GM06990 (cell line): ENCODE results near the gene FCN1.

Source experiments
- DNase-seq: peaks from one replicate; pipeline ENCODE4 v3.0.0-alpha.2; 2011; ENCODE audit not compliant: insufficient read length; ENCODE audit errors: extremely low read depth
- H3K27me3 ChIP-seq: replicated peaks from 2 replicates; pipeline ENCODE4 v1.6.0; 2011; ENCODE audit warnings: low read length; ENCODE audit not compliant: control insufficient read depth, insufficient read depth
- H3K36me3 ChIP-seq: 2 replicates; pipeline ENCODE4 v1.5.1; 2011; ENCODE audit warnings: low read length; ENCODE audit not compliant: control insufficient read depth, insufficient read depth
- H3K4me3 ChIP-seq: replicated peaks from 2 replicates; pipeline ENCODE4 v1.5.1; 2011; ENCODE audit warnings: low read depth, mild to moderate bottlenecking, control low read depth, low read length
- TF ChIP-seq, protein P1 (sequence below): IDR thresholded peaks from 2 replicates; pipeline ENCODE4 v1.5.1; 2011; ENCODE audit warnings: low read length, control low read depth, mild to moderate bottlenecking, inconsistent platforms; ENCODE audit not compliant: insufficient read depth, poor library complexity, severe bottlenecking

The FCN1 gene

DNA sequence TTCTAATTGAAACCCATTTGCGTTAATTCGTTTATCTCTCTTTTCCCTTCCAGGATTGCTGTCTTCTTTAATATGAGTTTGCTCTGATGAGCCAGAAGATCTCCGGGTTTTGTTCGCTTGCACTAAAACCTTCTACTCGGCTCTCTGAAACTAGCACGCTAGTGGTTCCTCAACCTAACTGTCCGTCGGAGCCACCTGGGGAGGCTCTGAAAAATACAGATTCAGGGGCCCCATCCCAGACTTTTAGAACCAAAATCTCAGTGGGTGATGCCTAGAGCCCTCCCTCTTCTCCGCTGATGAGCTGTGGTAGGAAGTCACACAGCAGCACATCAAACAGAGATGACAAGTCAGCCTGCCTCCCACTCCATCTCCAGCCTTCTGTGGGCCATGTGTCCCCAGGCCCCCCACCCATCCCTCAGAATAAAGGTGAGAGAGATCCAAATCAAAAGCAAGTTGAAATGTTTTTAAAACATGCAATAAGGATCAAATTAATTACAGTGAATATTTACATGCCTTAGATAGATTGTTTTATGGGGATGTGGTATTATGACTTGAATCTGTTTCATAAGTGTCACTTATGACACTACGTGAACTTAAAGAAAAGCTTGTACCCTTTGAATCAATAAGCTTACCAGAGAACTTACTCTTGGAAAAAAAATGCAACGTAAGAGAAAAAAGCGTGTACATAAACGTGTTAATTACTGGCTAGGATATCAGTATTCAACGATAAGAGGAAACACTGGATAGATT, 20.7 kb downstream of the FCN1 start:
- H3K36me3 ChIP-seq, result no peaks in the 10 kb centered on the region
- DNase-seq, result no peak
- TF ChIP-seq, protein P1, sequence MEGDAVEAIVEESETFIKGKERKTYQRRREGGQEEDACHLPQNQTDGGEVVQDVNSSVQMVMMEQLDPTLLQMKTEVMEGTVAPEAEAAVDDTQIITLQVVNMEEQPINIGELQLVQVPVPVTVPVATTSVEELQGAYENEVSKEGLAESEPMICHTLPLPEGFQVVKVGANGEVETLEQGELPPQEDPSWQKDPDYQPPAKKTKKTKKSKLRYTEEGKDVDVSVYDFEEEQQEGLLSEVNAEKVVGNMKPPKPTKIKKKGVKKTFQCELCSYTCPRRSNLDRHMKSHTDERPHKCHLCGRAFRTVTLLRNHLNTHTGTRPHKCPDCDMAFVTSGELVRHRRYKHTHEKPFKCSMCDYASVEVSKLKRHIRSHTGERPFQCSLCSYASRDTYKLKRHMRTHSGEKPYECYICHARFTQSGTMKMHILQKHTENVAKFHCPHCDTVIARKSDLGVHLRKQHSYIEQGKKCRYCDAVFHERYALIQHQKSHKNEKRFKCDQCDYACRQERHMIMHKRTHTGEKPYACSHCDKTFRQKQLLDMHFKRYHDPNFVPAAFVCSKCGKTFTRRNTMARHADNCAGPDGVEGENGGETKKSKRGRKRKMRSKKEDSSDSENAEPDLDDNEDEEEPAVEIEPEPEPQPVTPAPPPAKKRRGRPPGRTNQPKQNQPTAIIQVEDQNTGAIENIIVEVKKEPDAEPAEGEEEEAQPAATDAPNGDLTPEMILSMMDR, result no peak
- no peaks in the 10 kb centered on the region for H3K27me3 ChIP-seq
- no peak overlapping the region for H3K4me3 ChIP-seq

GRCh38 chr9:134895908-134896833, 21.5 kb downstream of the FCN1 start:
- no peak for DNase-seq
- TF ChIP-seq, protein P1, result no peak
- Histone ChIP-seq H3K4me3 (no peak overlapping the region), H3K36me3 (no peaks in the 10 kb centered on the region), H3K27me3 (no peaks in the 10 kb centered on the region)

DNA sequence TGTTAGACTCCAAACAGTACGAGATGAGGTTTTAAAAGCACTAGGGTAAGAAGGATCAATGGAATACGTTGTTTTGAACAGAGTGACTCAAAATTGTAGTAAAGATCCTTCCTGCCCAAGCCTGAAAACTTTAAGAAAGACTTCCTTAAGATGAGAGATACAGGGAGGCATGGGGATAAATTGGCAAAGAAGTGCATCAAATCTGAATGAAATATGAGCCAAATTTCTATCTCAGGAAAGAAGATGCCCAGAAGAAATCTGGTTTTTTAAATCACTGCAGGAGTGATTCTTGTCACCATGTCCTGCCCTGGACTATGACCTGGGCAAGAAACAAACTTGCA, 22.2 kb downstream of the FCN1 start:
- Histone ChIP-seq H3K27me3 (no peaks in the 10 kb centered on the region), H3K4me3 (no peak overlapping the region)

DNA sequence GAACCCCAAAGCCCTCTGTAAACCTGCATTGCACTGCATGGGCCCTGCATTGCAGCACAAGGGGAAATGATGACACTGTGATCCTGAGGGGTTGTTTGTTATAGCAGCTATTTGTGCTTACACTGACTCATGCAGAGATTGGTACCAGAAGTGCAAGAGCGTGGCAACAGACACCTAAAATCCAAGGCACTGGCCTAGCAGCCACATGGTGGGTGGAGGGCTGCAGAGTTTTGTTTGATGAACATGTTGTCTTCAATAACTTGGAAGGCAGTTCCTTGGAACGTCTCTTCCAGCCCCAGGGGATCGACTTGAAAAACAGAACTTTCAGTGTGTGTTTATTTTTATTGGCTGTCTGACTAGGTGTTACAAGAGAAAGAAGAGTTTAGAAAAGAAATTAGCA, 22.6 kb downstream of the FCN1 start:
- Histone ChIP-seq H3K27me3 (no peaks in the 10 kb centered on the region), H3K4me3 (no peak overlapping the region), H3K36me3 (no peaks in the 10 kb centered on the region)
- DNase-seq, result no peak
- TF ChIP-seq, protein P1, result no peak

More for the DNA sequence above, 22.2 kb downstream of the FCN1 start:
- TF ChIP-seq, protein P1, result no peak
- no peak for DNase-seq
- H3K36me3 ChIP-seq, result no peaks in the 10 kb centered on the region

GRCh38 chr9:134894136-134894860, 23.4 kb downstream of the FCN1 start:
- Histone ChIP-seq H3K36me3 (no peaks in the 10 kb centered on the region), H3K27me3 (no peaks in the 10 kb centered on the region), H3K4me3 (no peak overlapping the region)
- TF ChIP-seq, protein P1, result no peak
- no peak for DNase-seq
